ENCODE data around the gene POLR2E. TPM values are rescaled to one million over a fixed set of nuclear protein-coding genes. Genes with fewer than 3 reads are reported as not detected.

Gene POLR2E
- total and polyA plus RNA-seq, 2 donors: 79.0 to 84.0 TPM

DNA sequence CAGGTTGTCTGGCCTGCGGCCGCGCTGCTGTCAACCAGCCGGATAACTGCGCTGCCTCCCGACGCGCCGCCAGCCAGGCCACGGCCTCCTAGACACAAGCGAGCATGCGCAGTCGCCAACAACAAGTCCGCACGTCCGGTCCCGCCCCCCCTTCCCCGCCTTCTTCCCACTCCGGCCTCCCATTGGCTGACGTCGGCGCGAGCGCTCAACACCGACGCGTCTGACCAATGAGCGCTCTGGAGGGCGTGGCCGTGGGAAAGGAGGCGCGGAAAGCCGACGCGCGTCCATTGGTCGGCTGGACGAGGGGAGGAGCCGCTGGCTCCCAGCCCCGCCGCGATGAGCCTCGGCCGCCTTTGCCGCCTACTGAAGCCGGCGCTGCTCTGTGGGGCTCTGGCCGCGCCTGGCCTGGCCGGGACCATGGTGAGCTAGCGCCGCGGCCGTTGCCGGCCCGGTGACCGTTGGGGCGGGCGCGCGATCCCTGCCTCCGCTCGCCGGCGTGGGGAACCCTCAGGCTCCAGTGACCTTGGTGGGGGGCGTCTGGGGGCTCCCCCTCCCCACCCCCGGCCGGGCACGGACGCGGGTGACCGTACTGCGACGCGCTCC, 8.6 kb upstream of the POLR2E start, which contains the start of gene GPX4:
Gene GPX4, plus strand, starts transcription at position 287 of the 603 bp plus-strand sequence. Its CDS starts 50 bp downstream, at position 337.
- Histone ChIP-seq H3K36me3 (ENCODE audit: control insufficient read depth in 2 of 2, insufficient read depth in 2 of 2, low read length in 1 of 2) (peaks cover 21 to 28% of the 10 kb centered on the region in 2 donors), H3K4me3 (ENCODE audit: low read length in 2 of 2) (peak within 1 kb of the TSS; percentile 47 to 87), H3K27me3 (ENCODE audit: control insufficient read depth in 2 of 2, insufficient read depth in 1 of 2, low read length in 1 of 2) (peaks cover 0 to 4% of the 10 kb centered on the region in 2 donors), H3K27ac (ENCODE audit: low read depth in 1 of 2, low read length in 1 of 2) (peak within 1 kb of the TSS; percentile 93 to 95), H3K9me3 (ENCODE audit: control insufficient read depth in 2 of 2, insufficient read depth in 1 of 2, low read length in 1 of 2) (no peaks in the 10 kb centered on the region), H3K4me1 (ENCODE audit: control insufficient read depth in 2 of 2, insufficient read depth in 2 of 2, low read length in 2 of 2) (peaks cover 19 to 42% of the 10 kb centered on the region in 2 donors)
- peak; percentile 96 to 100 (median 100) for DNase-seq (ENCODE audit: low read depth in 6 of 9, low spot score in 9 of 9)
- under 1% methylated on average over 75 of the region's 75 CpGs for WGBS

DNA sequence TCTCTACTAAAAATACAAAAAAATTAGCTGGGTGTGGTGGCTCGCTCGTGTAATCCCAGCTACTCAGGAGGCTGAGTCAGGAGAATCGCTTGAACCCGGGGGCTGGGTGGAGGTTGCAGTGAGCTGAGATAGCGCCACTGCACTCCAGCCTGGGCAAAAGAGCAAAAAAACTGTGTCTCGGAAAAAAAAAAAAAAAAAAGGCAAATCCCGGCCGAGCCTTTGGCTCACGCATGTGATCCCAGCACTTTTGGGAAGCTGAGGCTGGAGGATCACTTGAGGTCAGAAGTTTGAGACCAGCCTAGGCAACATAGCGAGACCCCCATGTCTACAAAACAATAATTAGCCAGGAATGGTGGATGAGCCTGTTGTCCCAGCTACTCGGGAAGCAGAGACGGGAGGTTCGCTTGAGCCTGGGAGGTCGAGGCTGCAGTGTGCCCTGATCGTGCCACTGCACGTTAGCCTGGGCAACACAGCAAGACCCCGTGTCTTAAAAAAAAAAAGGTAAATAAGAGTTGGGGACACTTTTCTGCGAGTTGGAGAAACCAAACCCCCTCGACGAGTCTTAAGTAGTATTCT, 8.0 kb upstream of the POLR2E start:
- Histone ChIP-seq H3K4me3 (ENCODE audit: low read length in 2 of 2) (peak overlapping the region; percentile 27 to 33), H3K4me1 (ENCODE audit: control insufficient read depth in 2 of 2, insufficient read depth in 2 of 2, low read length in 2 of 2) (peaks cover 19 to 42% of the 10 kb centered on the region in 2 donors), H3K36me3 (ENCODE audit: control insufficient read depth in 2 of 2, insufficient read depth in 2 of 2, low read length in 1 of 2) (peaks cover 18 to 23% of the 10 kb centered on the region in 2 donors), H3K27ac (ENCODE audit: low read depth in 1 of 2, low read length in 1 of 2) (peak overlapping the region; percentile 56 to 85), H3K27me3 (ENCODE audit: control insufficient read depth in 2 of 2, insufficient read depth in 1 of 2, low read length in 1 of 2) (peaks cover 0 to 4% of the 10 kb centered on the region in 2 donors), H3K9me3 (ENCODE audit: control insufficient read depth in 2 of 2, insufficient read depth in 1 of 2, low read length in 1 of 2) (no peaks in the 10 kb centered on the region)
- DNase-seq (ENCODE audit: low read depth in 6 of 9, low spot score in 9 of 9): no peak
- 67% methylated on average over 20 of the region's 20 CpGs for WGBS

DNA sequence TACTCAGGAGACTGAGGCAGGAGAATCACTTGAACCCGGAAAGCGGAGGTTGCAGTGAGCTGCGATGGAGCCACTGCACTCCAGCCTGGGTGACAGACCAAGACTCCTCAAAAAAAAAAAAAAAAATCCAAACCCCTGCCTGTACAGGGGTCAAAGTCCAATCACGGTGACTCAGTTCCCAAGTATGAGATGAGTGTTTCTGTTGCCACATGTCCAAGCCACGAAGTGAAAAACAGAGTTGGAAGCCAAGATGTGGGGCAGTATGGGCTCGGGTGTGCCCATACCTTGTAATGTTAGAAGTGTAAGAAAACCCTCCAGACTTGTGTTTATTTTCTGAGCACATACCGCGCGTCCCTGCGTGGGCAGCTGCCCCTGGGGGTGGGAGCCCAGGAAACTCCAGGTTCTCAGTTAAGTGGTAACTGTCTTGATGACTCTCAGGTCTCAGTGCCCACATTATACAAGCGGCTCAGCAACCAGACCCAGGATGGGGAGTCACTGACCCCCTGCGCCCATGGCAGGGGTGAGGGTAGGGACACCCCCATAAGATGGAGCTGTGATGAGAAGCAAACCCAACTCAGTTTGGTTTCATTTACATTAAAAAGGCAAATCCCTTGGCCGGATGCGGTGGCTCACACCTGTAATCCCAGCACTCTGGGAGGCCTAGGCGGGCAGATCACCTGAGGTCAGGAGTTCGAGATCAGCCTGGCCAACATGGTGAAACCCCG, 7.4 kb upstream of the POLR2E start:
- H3K27me3 ChIP-seq (ENCODE audit: control insufficient read depth in 2 of 2, insufficient read depth in 1 of 2, low read length in 1 of 2): peaks cover 0 to 4% of the 10 kb centered on the region in 2 donors
- H3K27ac ChIP-seq (ENCODE audit: low read depth in 1 of 2, low read length in 1 of 2): peak overlapping the region; percentile 80 to 93
- H3K4me3 ChIP-seq (ENCODE audit: low read length in 2 of 2): no peak overlapping the region
- H3K4me1 ChIP-seq (ENCODE audit: control insufficient read depth in 2 of 2, insufficient read depth in 2 of 2, low read length in 2 of 2): peaks cover 19 to 42% of the 10 kb centered on the region in 2 donors
- peaks cover 17 to 18% of the 10 kb centered on the region in 2 donors for H3K36me3 ChIP-seq (ENCODE audit: control insufficient read depth in 2 of 2, insufficient read depth in 2 of 2, low read length in 1 of 2)
- 90% methylated on average over 17 of the region's 17 CpGs for WGBS
- DNase-seq (ENCODE audit: low read depth in 6 of 9, low spot score in 9 of 9): no peak
- H3K9me3 ChIP-seq (ENCODE audit: control insufficient read depth in 2 of 2, insufficient read depth in 1 of 2, low read length in 1 of 2): no peaks in the 10 kb centered on the region

DNA sequence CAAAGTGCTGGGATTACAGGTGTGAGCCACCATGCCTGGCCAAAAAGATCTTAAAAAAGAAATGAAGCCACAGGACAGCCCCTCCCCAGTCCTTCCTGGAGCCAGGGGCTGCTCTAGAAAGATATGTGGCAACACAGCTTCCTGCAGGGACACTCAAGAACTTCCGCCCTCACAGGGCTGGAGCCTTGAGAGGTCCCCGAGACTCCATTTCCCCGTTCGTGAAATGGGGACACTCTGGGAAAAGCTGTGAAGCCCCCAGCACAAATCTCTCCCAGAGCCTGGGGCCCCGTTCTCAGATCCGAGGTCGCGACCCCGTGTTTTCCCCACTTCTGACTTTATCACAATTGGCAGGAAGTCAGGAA, 6.1 kb upstream of the POLR2E start:
- Histone ChIP-seq H3K4me1 (ENCODE audit: control insufficient read depth in 2 of 2, insufficient read depth in 2 of 2, low read length in 2 of 2) (peaks cover 19 to 43% of the 10 kb centered on the region in 2 donors), H3K9me3 (ENCODE audit: control insufficient read depth in 2 of 2, insufficient read depth in 1 of 2, low read length in 1 of 2) (no peaks in the 10 kb centered on the region), H3K4me3 (ENCODE audit: low read length in 2 of 2) (peak overlapping the region; percentile 17 to 31), H3K36me3 (ENCODE audit: control insufficient read depth in 2 of 2, insufficient read depth in 2 of 2, low read length in 1 of 2) (peaks cover 4 to 7% of the 10 kb centered on the region in 2 donors), H3K27me3 (ENCODE audit: control insufficient read depth in 2 of 2, insufficient read depth in 1 of 2, low read length in 1 of 2) (peaks cover 0 to 4% of the 10 kb centered on the region in 2 donors), H3K27ac (ENCODE audit: low read depth in 1 of 2, low read length in 1 of 2) (peak overlapping the region; percentile 90 to 93)
- 17% methylated on average over 9 of the region's 9 CpGs for WGBS
- peak in 2 of 9 donors; percentile 40 to 65 for DNase-seq (ENCODE audit: low read depth in 6 of 9, low spot score in 9 of 9)

DNA sequence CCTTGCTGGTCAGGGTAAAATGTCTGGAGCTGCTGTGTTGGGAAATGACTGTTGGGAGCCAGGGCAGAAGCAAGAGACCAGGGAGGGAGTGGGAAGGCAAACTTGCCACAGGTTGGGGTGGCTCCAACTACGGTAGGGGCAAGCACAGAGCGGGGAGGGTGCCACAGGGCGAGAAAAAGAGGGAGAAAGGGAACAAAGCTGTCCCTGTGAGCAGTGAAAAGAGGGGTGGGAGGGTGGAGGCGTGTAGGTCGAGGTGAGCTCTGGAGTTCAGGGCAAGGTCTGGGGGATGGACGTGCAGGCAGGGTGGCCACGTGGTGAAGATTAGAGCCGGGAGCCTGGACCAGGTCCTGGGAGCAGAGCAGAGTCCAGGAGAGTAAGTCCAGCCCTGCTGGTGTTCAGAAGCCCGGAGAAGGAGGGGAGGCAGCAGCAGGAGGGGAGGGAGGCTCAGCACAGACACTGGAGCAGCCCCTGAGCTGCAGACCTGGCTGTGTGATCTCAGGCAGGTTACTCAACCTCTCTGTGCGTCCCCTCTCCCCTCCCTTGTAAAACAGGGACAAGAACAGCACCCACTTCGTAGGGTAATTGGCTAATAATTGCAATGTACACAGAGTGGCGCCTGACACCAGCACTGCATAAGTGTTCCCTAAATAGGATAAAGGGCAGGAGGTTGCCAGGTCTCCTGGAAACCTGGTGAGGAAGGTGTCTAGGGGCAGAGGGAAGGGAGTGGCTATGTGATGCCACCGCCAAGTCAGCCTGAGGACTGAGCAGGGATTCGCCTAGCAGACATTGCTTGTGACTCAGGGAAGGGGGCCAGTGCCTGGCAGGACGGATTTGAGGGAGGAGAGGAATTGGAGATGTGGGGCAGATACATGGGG, 3.2 kb upstream of the POLR2E start:
- H3K4me1 ChIP-seq (ENCODE audit: control insufficient read depth in 2 of 2, insufficient read depth in 2 of 2, low read length in 2 of 2): peaks cover 27 to 53% of the 10 kb centered on the region in 2 donors
- peaks cover 4 to 7% of the 10 kb centered on the region in 2 donors for H3K36me3 ChIP-seq (ENCODE audit: control insufficient read depth in 2 of 2, insufficient read depth in 2 of 2, low read length in 1 of 2)
- no peak overlapping the region for H3K4me3 ChIP-seq (ENCODE audit: low read length in 2 of 2)
- H3K27me3 ChIP-seq (ENCODE audit: control insufficient read depth in 2 of 2, insufficient read depth in 1 of 2, low read length in 1 of 2): no peaks in the 10 kb centered on the region
- no peak for DNase-seq (ENCODE audit: low read depth in 6 of 9, low spot score in 9 of 9)
- H3K9me3 ChIP-seq (ENCODE audit: control insufficient read depth in 2 of 2, insufficient read depth in 1 of 2, low read length in 1 of 2): no peaks in the 10 kb centered on the region
- 95% methylated on average over 15 of the region's 15 CpGs for WGBS
- no peak overlapping the region for H3K27ac ChIP-seq (ENCODE audit: low read depth in 1 of 2, low read length in 1 of 2)

DNA sequence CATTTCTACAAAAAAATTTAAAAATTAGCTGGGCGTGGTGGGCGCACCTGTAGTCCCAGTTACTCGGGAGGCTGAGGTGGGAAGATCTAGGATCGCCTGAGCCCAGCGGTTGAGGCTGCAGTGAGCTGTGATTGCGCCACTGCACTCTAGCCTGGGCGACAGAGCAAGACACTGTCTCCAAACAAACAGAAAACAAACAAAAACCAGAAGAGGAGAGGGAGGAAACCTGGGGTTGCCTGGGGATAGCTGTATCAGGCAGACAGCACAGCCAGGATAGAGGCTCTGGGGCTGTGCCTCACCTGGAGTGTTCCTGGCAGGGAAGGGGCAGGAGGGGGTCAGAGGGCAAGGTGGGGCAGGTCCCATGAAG, 2.6 kb upstream of the POLR2E start:
- no peak overlapping the region for H3K27ac ChIP-seq (ENCODE audit: low read depth in 1 of 2, low read length in 1 of 2)
- no peak overlapping the region for H3K4me3 ChIP-seq (ENCODE audit: low read length in 2 of 2)
- peaks cover 23 to 47% of the 10 kb centered on the region in 2 donors for H3K4me1 ChIP-seq (ENCODE audit: control insufficient read depth in 2 of 2, insufficient read depth in 2 of 2, low read length in 2 of 2)
- peaks cover 10 to 14% of the 10 kb centered on the region in 2 donors for H3K36me3 ChIP-seq (ENCODE audit: control insufficient read depth in 2 of 2, insufficient read depth in 2 of 2, low read length in 1 of 2)
- no peaks in the 10 kb centered on the region for H3K9me3 ChIP-seq (ENCODE audit: control insufficient read depth in 2 of 2, insufficient read depth in 1 of 2, low read length in 1 of 2)
- no peak for DNase-seq (ENCODE audit: low read depth in 6 of 9, low spot score in 9 of 9)
- 94% methylated on average over 7 of the region's 7 CpGs for WGBS
- no peaks in the 10 kb centered on the region for H3K27me3 ChIP-seq (ENCODE audit: control insufficient read depth in 2 of 2, insufficient read depth in 1 of 2, low read length in 1 of 2)

DNA sequence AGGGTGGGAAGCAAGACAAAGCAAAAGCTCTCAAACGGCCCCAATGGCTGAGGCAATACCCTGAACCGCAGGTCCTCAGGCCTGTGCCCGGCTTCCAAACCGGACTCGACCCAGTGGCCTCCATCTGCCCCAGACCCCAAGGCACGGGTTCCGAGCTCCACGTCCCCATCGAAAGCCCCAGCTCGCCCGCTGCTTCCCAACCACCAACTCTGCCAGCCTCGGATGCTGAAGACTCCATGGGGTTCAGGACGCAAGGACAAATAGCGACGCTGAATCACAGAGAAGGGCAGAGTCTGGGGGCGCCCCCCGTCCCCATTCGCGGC, 559 bp downstream of the POLR2E start:
- Histone ChIP-seq H3K36me3 (ENCODE audit: control insufficient read depth in 2 of 2, insufficient read depth in 2 of 2, low read length in 1 of 2) (peaks cover 34 to 36% of the 10 kb centered on the region in 2 donors), H3K4me3 (ENCODE audit: low read length in 2 of 2) (peak overlapping the region; percentile 78 to 85), H3K27me3 (ENCODE audit: control insufficient read depth in 2 of 2, insufficient read depth in 1 of 2, low read length in 1 of 2) (no peaks in the 10 kb centered on the region), H3K9me3 (ENCODE audit: control insufficient read depth in 2 of 2, insufficient read depth in 1 of 2, low read length in 1 of 2) (no peaks in the 10 kb centered on the region), H3K27ac (ENCODE audit: low read depth in 1 of 2, low read length in 1 of 2) (no peak overlapping the region), H3K4me1 (ENCODE audit: control insufficient read depth in 2 of 2, insufficient read depth in 2 of 2, low read length in 2 of 2) (peaks cover 13 to 23% of the 10 kb centered on the region in 2 donors)
- DNase-seq (ENCODE audit: low read depth in 6 of 9, low spot score in 9 of 9): no peak
- WGBS: 1% methylated on average over 19 of the region's 19 CpGs

DNA sequence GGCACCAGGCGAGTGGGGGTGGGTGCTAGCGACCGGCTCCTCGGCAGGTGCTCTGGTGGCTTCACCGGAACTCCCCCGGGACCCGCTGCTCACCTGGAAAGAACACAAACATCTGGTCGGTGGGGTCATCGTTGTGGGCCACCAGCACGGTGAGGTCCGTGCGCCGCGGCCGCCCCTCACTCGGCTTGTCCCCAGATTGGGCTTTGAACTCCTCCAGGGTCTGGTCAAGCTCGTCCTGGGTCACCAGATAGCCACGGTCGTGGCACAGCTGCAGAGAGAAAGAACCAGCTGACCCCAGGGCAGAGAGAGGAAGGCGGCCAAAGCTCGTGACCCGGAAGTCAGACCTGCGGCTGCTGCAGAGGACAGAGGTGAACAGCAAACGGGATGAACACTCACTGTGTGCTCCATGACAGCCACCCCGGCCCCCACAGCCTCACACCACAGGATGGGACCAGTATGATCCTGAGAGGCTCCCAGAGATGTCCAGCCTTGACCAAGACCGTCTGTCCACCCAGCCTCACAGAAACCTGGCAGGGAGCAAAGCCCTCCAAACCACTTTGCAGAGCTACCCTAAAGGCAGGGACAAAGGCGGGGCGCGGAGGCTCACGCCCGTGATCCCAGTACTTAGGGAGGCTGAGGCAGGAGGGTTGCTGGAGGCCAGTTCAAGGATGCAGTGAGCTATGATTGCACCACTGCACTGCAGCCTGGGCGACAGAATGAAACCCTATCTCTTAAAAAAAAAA, 1.2 kb downstream of the POLR2E start:
- DNase-seq (ENCODE audit: low read depth in 6 of 9, low spot score in 9 of 9): no peak
- WGBS: 86% methylated on average over 32 of the region's 32 CpGs
- Histone ChIP-seq H3K4me1 (ENCODE audit: control insufficient read depth in 2 of 2, insufficient read depth in 2 of 2, low read length in 2 of 2) (peaks cover 13 to 24% of the 10 kb centered on the region in 2 donors), H3K27ac (ENCODE audit: low read depth in 1 of 2, low read length in 1 of 2) (no peak overlapping the region), H3K27me3 (ENCODE audit: control insufficient read depth in 2 of 2, insufficient read depth in 1 of 2, low read length in 1 of 2) (no peaks in the 10 kb centered on the region), H3K4me3 (ENCODE audit: low read length in 2 of 2) (peak overlapping the region; percentile 78 to 85), H3K36me3 (ENCODE audit: control insufficient read depth in 2 of 2, insufficient read depth in 2 of 2, low read length in 1 of 2) (peaks cover 40 to 43% of the 10 kb centered on the region in 2 donors), H3K9me3 (ENCODE audit: control insufficient read depth in 2 of 2, insufficient read depth in 1 of 2, low read length in 1 of 2) (no peaks in the 10 kb centered on the region)
